Epithelial cell of esophagus (primary cell): ENCODE data around the gene ELOA.

Source experiments
- DNase-seq: peaks from one replicate; pipeline ENCODE4 v3.0.0; 2010; ENCODE audit warnings: low read depth
- H3K4me3 ChIP-seq: 2 replicates; pipeline ENCODE4 v1.5.1; 2011; ENCODE audit warnings: mild to moderate bottlenecking, low read length, control low read depth
- TF ChIP-seq, protein P1 (sequence below): IDR thresholded peaks from 2 replicates; pipeline ENCODE4 v1.5.1; 2011; ENCODE audit warnings: low read depth, mild to moderate bottlenecking, low read length, control low read depth, inconsistent platforms; ENCODE audit not compliant: insufficient read depth; ENCODE audit errors: missing control alignments

ELOA gene

GRCh38 chr1:23736437-23737134 is 6.7 kb upstream of the ELOA start:
- no peak for DNase-seq
- TF ChIP-seq, protein P1, sequence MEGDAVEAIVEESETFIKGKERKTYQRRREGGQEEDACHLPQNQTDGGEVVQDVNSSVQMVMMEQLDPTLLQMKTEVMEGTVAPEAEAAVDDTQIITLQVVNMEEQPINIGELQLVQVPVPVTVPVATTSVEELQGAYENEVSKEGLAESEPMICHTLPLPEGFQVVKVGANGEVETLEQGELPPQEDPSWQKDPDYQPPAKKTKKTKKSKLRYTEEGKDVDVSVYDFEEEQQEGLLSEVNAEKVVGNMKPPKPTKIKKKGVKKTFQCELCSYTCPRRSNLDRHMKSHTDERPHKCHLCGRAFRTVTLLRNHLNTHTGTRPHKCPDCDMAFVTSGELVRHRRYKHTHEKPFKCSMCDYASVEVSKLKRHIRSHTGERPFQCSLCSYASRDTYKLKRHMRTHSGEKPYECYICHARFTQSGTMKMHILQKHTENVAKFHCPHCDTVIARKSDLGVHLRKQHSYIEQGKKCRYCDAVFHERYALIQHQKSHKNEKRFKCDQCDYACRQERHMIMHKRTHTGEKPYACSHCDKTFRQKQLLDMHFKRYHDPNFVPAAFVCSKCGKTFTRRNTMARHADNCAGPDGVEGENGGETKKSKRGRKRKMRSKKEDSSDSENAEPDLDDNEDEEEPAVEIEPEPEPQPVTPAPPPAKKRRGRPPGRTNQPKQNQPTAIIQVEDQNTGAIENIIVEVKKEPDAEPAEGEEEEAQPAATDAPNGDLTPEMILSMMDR, result no peak
- no peak overlapping the region for H3K4me3 ChIP-seq

DNA sequence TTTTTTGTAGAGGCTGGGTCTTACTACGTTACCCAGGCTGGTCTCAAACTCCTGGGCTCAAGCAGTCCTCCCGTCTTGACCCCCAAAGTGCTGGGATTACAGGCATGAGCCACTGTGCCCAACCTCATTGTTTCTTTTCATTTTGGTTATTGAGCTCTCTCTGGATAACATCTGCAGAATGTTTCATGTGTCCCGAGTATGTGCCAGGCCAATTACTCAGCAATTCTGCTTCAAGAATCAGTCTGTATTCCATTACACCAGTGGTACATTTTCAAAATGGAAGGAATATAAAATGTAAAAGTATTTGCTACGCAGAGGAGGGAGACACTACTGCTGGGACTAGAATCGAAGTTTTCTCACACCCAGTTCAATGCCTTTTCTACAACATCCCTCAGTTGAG is 1.7 kb upstream of the ELOA start:
- no peak for DNase-seq
- TF ChIP-seq, protein P1, result no peak
- H3K4me3 ChIP-seq, result no peak overlapping the region

DNA sequence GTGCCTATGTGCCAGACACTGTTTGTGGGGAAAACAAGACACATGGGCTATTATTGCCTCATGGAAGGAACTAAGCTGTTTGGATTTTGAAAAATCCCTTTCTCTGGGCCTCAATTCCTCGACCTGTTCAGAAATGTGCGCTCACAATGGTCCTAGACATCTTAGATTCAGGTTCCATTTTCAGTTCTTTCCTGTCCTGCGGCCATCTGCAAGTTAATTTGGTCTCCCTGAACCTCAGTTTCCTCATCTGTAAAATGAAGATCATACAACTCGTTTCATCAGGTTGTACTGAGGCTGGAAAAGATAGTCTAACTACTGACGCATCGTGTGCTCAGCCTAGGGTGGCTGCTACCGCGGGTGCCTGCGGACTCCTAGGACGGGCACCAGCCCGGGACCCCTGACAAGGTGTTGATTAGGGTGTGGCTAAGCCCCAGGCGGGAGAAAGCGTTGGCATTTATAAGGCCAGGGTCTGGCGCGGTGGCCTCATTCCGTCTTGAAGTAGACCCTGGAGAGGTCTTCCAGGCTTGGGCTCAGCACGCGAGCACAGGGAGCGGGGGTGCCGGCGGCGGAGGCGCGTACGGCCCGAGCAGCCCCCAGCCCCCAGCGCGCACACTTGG is 493 bp upstream of the ELOA start:
- peak; percentile 33 for DNase-seq
- peak overlapping the region; percentile 83 for H3K4me3 ChIP-seq
- TF ChIP-seq, protein P1, result no peak

DNA sequence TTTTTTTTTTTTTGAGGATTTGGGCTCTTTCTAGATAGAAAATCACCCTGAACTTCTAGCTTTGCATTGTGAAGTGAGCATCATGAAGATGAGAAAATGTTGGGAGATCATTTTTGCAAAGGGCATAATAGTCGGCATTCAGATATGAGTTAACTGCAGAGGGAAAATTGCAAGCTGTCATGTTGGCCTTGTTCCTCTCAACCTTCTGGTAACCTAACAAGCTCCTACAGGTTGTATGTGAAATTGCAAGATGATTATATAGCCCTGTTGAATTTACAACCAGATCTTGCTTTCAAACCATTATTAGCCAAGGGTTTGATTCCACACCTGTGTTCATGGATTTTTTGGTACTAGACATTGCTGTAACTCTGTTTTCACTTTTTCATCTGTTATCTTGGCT is 2.2 kb downstream of the ELOA start:
- no peak overlapping the region for H3K4me3 ChIP-seq
- peak; percentile 62 for DNase-seq
- TF ChIP-seq, protein P1, result peak; percentile 57

DNA sequence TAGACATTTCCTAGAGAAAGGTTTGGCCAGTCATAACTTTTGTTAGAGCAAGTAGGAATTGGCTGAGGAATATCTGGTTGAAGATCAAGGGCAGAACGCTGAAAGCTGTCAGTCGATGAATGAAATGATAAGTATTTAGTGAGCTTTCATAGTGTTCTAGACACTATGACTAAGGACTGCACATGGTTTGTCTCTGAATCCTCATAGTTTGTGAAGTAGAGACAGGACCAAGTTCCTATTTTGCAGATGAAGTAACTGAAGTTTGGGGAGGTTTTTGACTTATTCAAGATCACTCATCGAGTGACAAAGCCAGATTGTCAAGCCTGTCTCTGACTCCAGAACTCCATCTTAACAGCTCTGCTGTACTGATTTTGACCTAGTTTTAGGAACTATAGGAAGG is 4.7 kb downstream of the ELOA start:
- TF ChIP-seq, protein P1, result no peak
- DNase-seq, result no peak

DNA sequence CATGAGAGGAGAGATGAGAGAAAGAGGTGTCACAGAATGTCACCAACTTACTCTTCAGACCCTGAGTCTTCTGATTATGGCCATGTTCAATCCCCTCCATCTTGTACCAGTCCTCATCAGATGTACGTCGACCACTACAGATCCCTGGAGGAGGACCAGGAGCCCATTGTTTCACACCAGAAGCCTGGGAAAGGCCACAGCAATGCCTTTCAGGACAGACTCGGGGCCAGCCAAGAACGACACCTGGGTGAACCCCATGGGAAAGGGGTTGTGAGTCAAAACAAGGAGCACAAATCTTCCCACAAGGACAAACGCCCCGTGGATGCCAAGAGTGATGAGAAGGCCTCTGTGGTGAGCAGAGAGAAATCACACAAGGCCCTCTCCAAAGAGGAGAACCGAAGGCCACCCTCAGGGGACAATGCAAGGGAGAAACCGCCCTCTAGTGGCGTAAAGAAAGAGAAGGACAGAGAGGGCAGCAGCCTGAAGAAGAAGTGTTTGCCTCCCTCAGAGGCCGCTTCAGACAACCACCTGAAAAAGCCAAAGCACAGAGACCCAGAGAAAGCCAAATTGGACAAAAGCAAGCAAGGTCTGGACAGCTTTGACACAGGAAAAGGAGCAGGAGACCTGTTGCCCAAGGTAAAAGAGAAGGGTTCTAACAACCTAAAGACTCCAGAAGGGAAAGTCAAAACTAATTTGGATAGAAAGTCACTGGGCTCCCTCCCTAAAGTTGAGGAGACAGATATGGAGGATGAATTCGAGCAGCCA is 8.0 kb downstream of the ELOA start:
- TF ChIP-seq, protein P1, result peak; percentile 79

More for the DNA sequence above, 4.7 kb downstream of the ELOA start:
- H3K4me3 ChIP-seq, result no peak overlapping the region

More for the DNA sequence above, 8.0 kb downstream of the ELOA start:
- H3K4me3 ChIP-seq, result no peak overlapping the region
- DNase-seq, result peak; percentile 62
